GM21447 (cell line): ENCODE data around the gene ARHGAP4.

ENCODE experiments used
- ATAC-seq: cut with Tn5 transposase; IDR thresholded peaks from one replicate; pipeline ENCODE4 v1.9.1; 2021; ENCODE audit not compliant: unreplicated experiment

The ARHGAP4 gene

GRCh38 chrX:153964105-153964504 is 38.0 kb upstream of the ARHGAP4 start:
- no peak for ATAC-seq

GRCh38 chrX:153963546-153963945 is 37.5 kb upstream of the ARHGAP4 start:
- ATAC-seq: no peak

GRCh38 chrX:153961292-153961691 is 35.2 kb upstream of the ARHGAP4 start:
- ATAC-seq: no peak

- ATAC-seq: no peak
Measured at GRCh38 chrX:153960786-153961185, 34.7 kb upstream of the ARHGAP4 start.

GRCh38 chrX:153960077-153960476 is 34.0 kb upstream of the ARHGAP4 start:
- no peak for ATAC-seq

- ATAC-seq: no peak
Measured at GRCh38 chrX:153959649-153960048, 33.6 kb upstream of the ARHGAP4 start.

- no peak for ATAC-seq
Measured at GRCh38 chrX:153958605-153959004, 32.5 kb upstream of the ARHGAP4 start.

GRCh38 chrX:153957224-153957623 is 31.2 kb upstream of the ARHGAP4 start:
- no peak for ATAC-seq

- ATAC-seq: no peak
Measured at GRCh38 chrX:153956044-153956907, 30.2 kb upstream of the ARHGAP4 start.

- no peak for ATAC-seq
Measured at GRCh38 chrX:153955228-153955732, 29.2 kb upstream of the ARHGAP4 start.

- no peak for ATAC-seq
Measured at GRCh38 chrX:153954558-153955227, 28.6 kb upstream of the ARHGAP4 start.

GRCh38 chrX:153953892-153954557 is 28.0 kb upstream of the ARHGAP4 start:
- no peak for ATAC-seq

- ATAC-seq: no peak
Measured at GRCh38 chrX:153953342-153953830, 27.3 kb upstream of the ARHGAP4 start.

GRCh38 chrX:153952373-153953026 is 26.4 kb upstream of the ARHGAP4 start:
- no peak for ATAC-seq

GRCh38 chrX:153951683-153952372 is 25.8 kb upstream of the ARHGAP4 start:
- no peak for ATAC-seq

- no peak for ATAC-seq
Measured at GRCh38 chrX:153950127-153950526, 24.1 kb upstream of the ARHGAP4 start.

- ATAC-seq: no peak
Measured at GRCh38 chrX:153948847-153949805, 23.1 kb upstream of the ARHGAP4 start.

GRCh38 chrX:153948002-153948466 is 22.0 kb upstream of the ARHGAP4 start:
- ATAC-seq: no peak
